ENCODE results near the gene KCTD16. TPM values are rescaled to one million over a fixed set of nuclear protein-coding genes. Genes with fewer than 3 reads are reported as not detected.

The KCTD16 gene
- total and polyA plus RNA-seq, 2 experiments from 2014 or later = 0.45 to 3.4 TPM

GRCh38 chr5:144406442-144406841 lies 235.8 kb downstream of the KCTD16 start:
- Histone ChIP-seq H3K79me2 (no peaks in the 10 kb centered on the region), H3K4me1 (ENCODE audit: insufficient read depth) (no peaks in the 10 kb centered on the region), H3K27ac (no peak overlapping the region), H3K9me2 (replicated peaks; ENCODE audit: insufficient read depth) (no peaks in the 10 kb centered on the region), H2AFZ (no peak overlapping the region), H4K20me1 (ENCODE audit: insufficient read depth, poor library complexity, severe bottlenecking) (no peaks in the 10 kb centered on the region), H3K9me3 (ENCODE audit: low read depth) (no peaks in the 10 kb centered on the region), H3K4me2 (no peak overlapping the region), H3K36me3 (replicated peaks; ENCODE audit: insufficient read depth, low read depth) (no peaks in the 10 kb centered on the region), H3K27me3 (no peaks in the 10 kb centered on the region), H3K4me3 (no peak overlapping the region)
- no peak for DNase-seq (ENCODE audit: low spot score)
- WGBS (ENCODE audit: low lambda C conversion rate, missing lambda C conversion rate) = 93% methylated on average over 7 of the region's 7 CpGs
- no peak for TF ChIP-seq EZH2 (IDR thresholded peaks at IDR 0.05; ENCODE audit: borderline replicate concordance)
- no peak for TF ChIP-seq EZH2phosphoT487 (IDR thresholded peaks at IDR 0.05; ENCODE audit: low read depth, severe bottlenecking, unreplicated experiment)
- TF ChIP-seq CTCF (IDR thresholded peaks at IDR 0.05; ENCODE audit: poor library complexity) = no peak

- H3K9me2 ChIP-seq (replicated peaks; ENCODE audit: insufficient read depth) = no peaks in the 10 kb centered on the region
- no peak overlapping the region for H3K4me2 ChIP-seq
- DNase-seq (ENCODE audit: low spot score) = no peak
- H3K36me3 ChIP-seq (replicated peaks; ENCODE audit: insufficient read depth, low read depth) = no peaks in the 10 kb centered on the region
- H3K79me2 ChIP-seq = no peaks in the 10 kb centered on the region
- H2AFZ ChIP-seq = no peak overlapping the region
- H3K4me1 ChIP-seq (ENCODE audit: insufficient read depth) = no peaks in the 10 kb centered on the region
- TF ChIP-seq EZH2 (IDR thresholded peaks at IDR 0.05; ENCODE audit: borderline replicate concordance) (no peak), CTCF (IDR thresholded peaks at IDR 0.05; ENCODE audit: poor library complexity) (no peak), EZH2phosphoT487 (IDR thresholded peaks at IDR 0.05; ENCODE audit: low read depth, severe bottlenecking, unreplicated experiment) (no peak)
- H3K27ac ChIP-seq = no peak overlapping the region
- H3K27me3 ChIP-seq = no peaks in the 10 kb centered on the region
- no peaks in the 10 kb centered on the region for H3K9me3 ChIP-seq (ENCODE audit: low read depth)
- H4K20me1 ChIP-seq (ENCODE audit: insufficient read depth, poor library complexity, severe bottlenecking) = no peaks in the 10 kb centered on the region
- no peak overlapping the region for H3K4me3 ChIP-seq
- 88% methylated on average over 4 of the region's 4 CpGs for WGBS (ENCODE audit: low lambda C conversion rate, missing lambda C conversion rate)
Measured at GRCh38 chr5:144414202-144415029, 243.7 kb downstream of the KCTD16 start.

- DNase-seq (ENCODE audit: low spot score) = no peak
- H3K27me3 ChIP-seq = no peaks in the 10 kb centered on the region
- H3K27ac ChIP-seq = no peak overlapping the region
- H3K4me1 ChIP-seq (ENCODE audit: insufficient read depth) = no peaks in the 10 kb centered on the region
- no peaks in the 10 kb centered on the region for H4K20me1 ChIP-seq (ENCODE audit: insufficient read depth, poor library complexity, severe bottlenecking)
- no peaks in the 10 kb centered on the region for H3K36me3 ChIP-seq (replicated peaks; ENCODE audit: insufficient read depth, low read depth)
- WGBS (ENCODE audit: low lambda C conversion rate, missing lambda C conversion rate) = 94% methylated on average over 2 of the region's 2 CpGs
- TF ChIP-seq EZH2 (IDR thresholded peaks at IDR 0.05; ENCODE audit: borderline replicate concordance) (no peak), CTCF (IDR thresholded peaks at IDR 0.05; ENCODE audit: poor library complexity) (no peak), EZH2phosphoT487 (IDR thresholded peaks at IDR 0.05; ENCODE audit: low read depth, severe bottlenecking, unreplicated experiment) (no peak)
- no peak overlapping the region for H3K4me2 ChIP-seq
- H3K79me2 ChIP-seq = no peaks in the 10 kb centered on the region
- no peaks in the 10 kb centered on the region for H3K9me3 ChIP-seq (ENCODE audit: low read depth)
- H3K4me3 ChIP-seq = no peak overlapping the region
- H3K9me2 ChIP-seq (replicated peaks; ENCODE audit: insufficient read depth) = no peaks in the 10 kb centered on the region
- no peak overlapping the region for H2AFZ ChIP-seq
Measured at GRCh38 chr5:144416196-144416595, 245.5 kb downstream of the KCTD16 start.
